Esophagus muscularis mucosa (tissue), 4 donors: ENCODE results near the gene SORCS2. TPM values are rescaled to one million over a fixed set of nuclear protein-coding genes. Genes with fewer than 3 reads are reported as not detected.

ENCODE experiments used
- DNase-seq: peaks from one replicate; pipeline ENCODE4 v3.0.0-alpha.2; 2017; ENCODE audit errors: extremely low spot score
- H3K27ac ChIP-seq, 4 donors: fragments of 200-600 bp; sonication (generic); replicated peaks in 1 of 4; 1 replicate in 3 of 4; 2 replicates in 1 of 4; pipeline ENCODE4 v1.5.1; 2016 to 2019; ENCODE audit warnings: mild to moderate bottlenecking in 1 of 4
- H3K27me3 ChIP-seq, 4 donors: fragments of 200-600 bp; sonication (generic); one replicate each; pipeline versions ENCODE4 v1.5.1 to v1.6.0; 2016 to 2019
- H3K36me3 ChIP-seq, 4 donors: fragments of 200-600 bp; sonication (generic); one replicate each; pipeline ENCODE4 v1.5.1; 2016 to 2019
- H3K4me1 ChIP-seq, 4 donors: fragments of 200-600 bp; sonication (generic); one replicate each; pipeline ENCODE4 v1.5.1; 2016 to 2019
- H3K4me3 ChIP-seq, 4 donors: fragments of 200-600 bp; sonication (generic); 1 replicate in 2 of 4; 2 replicates in 2 of 4; pipeline ENCODE4 v1.5.1; 2016 to 2019; ENCODE audit warnings: mild to moderate bottlenecking in 4 of 4, moderate library complexity in 1 of 4
- H3K9me3 ChIP-seq, 4 donors: fragments of 200-600 bp; sonication (generic); 1 replicate in 3 of 4; 2 replicates in 1 of 4; pipeline ENCODE4 v1.5.1; 2016 to 2019
- CTCF ChIP-seq, 3 experiments: fragments of 200-600 bp in 2 of 3; fragments of 450-650 bp in 1 of 3; sonication (generic) in 2 of 3; IDR thresholded peaks; one replicate each; pipeline ENCODE4 v1.5.1; 2017 to 2019; ENCODE audit warnings: antibody characterized with exemption in 3 of 3, mild to moderate bottlenecking in 2 of 3, moderate library complexity in 1 of 3
- EP300 ChIP-seq: sonication (generic); formaldehyde crosslinking; IDR thresholded peaks from one replicate; pipeline ENCODE4 v1.6.1; 2017; ENCODE audit warnings: antibody characterized with exemption
- POLR2A ChIP-seq: fragments of 450-650 bp; IDR thresholded peaks from one replicate; pipeline ENCODE4 v1.6.1; 2017; ENCODE audit warnings: antibody characterized with exemption, moderate library complexity, mild to moderate bottlenecking, low read depth
- POLR2AphosphoS5 ChIP-seq, 2 donors: sonication (generic); formaldehyde crosslinking; IDR thresholded peaks; one replicate each; pipeline ENCODE4 v1.6.1; 2017; ENCODE audit warnings: antibody characterized with exemption in 2 of 2
- WGBS: methylation state at CpG from one replicate; pipeline ENCODE4 v1.1.5; 2018; 5-methylcytosine and 5-hydroxymethylcytosine counted together
- intact Hi-C: fragments of 100-400 bp; cut with DNase I; formaldehyde crosslinking; loops from one replicate; pipeline ENCODE4 v1.15.1; 2023
- total RNA-seq, 4 donors: library from RNA; depleted of rRNA; stranded (reverse); fragments of >200 nt; gene quantifications; one replicate each; pipeline versions ENCODE4 v1.1.0 to v1.2.1, GENCODE V29; 2016

SORCS2 gene
- total RNA-seq, 4 donors from 2014 or later = 3.3 to 10.1 (median 4.3) TPM

- no peak for TF ChIP-seq POLR2A
- TF ChIP-seq CTCF (IDR thresholded peaks at IDR 0.05) = no peak
- no peak for TF ChIP-seq EP300
- TF ChIP-seq POLR2AphosphoS5 (IDR thresholded peaks at IDR 0.05) = no peak
- no peak for DNase-seq
- intact Hi-C loops = loop anchor here (10.0 kb wide), 1 partner anchor 385 kb away; no protein-coding TSS in a partner anchor
- 89% methylated on average over 14 of the region's 17 CpGs for WGBS
- H3K27me3 ChIP-seq = no peaks in the 10 kb centered on the region
- no peaks in the 10 kb centered on the region for H3K9me3 ChIP-seq
- peaks cover 9 to 56% (median 41%) of the 10 kb centered on the region in 4 donors for H3K4me1 ChIP-seq
- H3K36me3 ChIP-seq = no peaks in the 10 kb centered on the region
- no peak overlapping the region for H3K27ac ChIP-seq
- no peak overlapping the region for H3K4me3 ChIP-seq
Observed at GRCh38 chr4:7330031-7330596, 137.8 kb downstream of the SORCS2 start.

- 94% methylated on average over 22 of the region's 22 CpGs for WGBS
- Histone ChIP-seq H3K4me1 (peaks cover 9 to 65% (median 51%) of the 10 kb centered on the region in 4 donors), H3K4me3 (no peak overlapping the region), H3K9me3 (no peaks in the 10 kb centered on the region), H3K36me3 (no peaks in the 10 kb centered on the region), H3K27me3 (no peaks in the 10 kb centered on the region), H3K27ac (no peak overlapping the region)
- TF ChIP-seq CTCF (IDR thresholded peaks at IDR 0.05) (no peak), POLR2A (no peak), POLR2AphosphoS5 (IDR thresholded peaks at IDR 0.05) (no peak), EP300 (no peak)
- DNase-seq = no peak
- intact Hi-C loops = loop anchor here (10.0 kb wide), 1 partner anchor 384 kb away; no protein-coding TSS in a partner anchor
Observed at GRCh38 chr4:7330811-7331681, 138.7 kb downstream of the SORCS2 start.

- TF ChIP-seq CTCF (IDR thresholded peaks at IDR 0.05) (no peak), EP300 (no peak), POLR2AphosphoS5 (IDR thresholded peaks at IDR 0.05) (no peak), POLR2A (no peak)
- H3K36me3 ChIP-seq = no peaks in the 10 kb centered on the region
- H3K27ac ChIP-seq = no peak overlapping the region
- no peaks in the 10 kb centered on the region for H3K27me3 ChIP-seq
- H3K4me1 ChIP-seq = peaks cover 9 to 64% (median 50%) of the 10 kb centered on the region in 4 donors
- H3K9me3 ChIP-seq = no peaks in the 10 kb centered on the region
- H3K4me3 ChIP-seq = no peak overlapping the region
- intact Hi-C loops = loop anchor here (10.0 kb wide), 1 partner anchor 383 kb away; no protein-coding TSS in a partner anchor
- 93% methylated on average over 5 of the region's 11 CpGs for WGBS
- DNase-seq = no peak
Observed at GRCh38 chr4:7331682-7332000, 139.3 kb downstream of the SORCS2 start.

- no peak overlapping the region for H3K4me3 ChIP-seq
- intact Hi-C loops = loop anchor here (10.0 kb wide), 1 partner anchor 382 kb away; no protein-coding TSS in a partner anchor
- H3K27ac ChIP-seq = no peak overlapping the region
- no peak for TF ChIP-seq POLR2A
- no peak for TF ChIP-seq EP300
- no peak for TF ChIP-seq CTCF (IDR thresholded peaks at IDR 0.05)
- TF ChIP-seq POLR2AphosphoS5 (IDR thresholded peaks at IDR 0.05) = no peak
- H3K27me3 ChIP-seq = no peaks in the 10 kb centered on the region
- WGBS = 67% methylated on average over 7 of the region's 15 CpGs
- peaks cover 9 to 56% (median 43%) of the 10 kb centered on the region in 4 donors for H3K4me1 ChIP-seq
- no peak for DNase-seq
- H3K36me3 ChIP-seq = no peaks in the 10 kb centered on the region
- H3K9me3 ChIP-seq = no peaks in the 10 kb centered on the region
Observed at GRCh38 chr4:7332216-7333023, 140.1 kb downstream of the SORCS2 start.
